CD14-positive monocyte (primary cell): Measurements from ENCODE around the gene ST8SIA1. TPM values are rescaled to one million over a fixed set of nuclear protein-coding genes. Genes with fewer than 3 reads are reported as not detected.

Experiments
- DNase-seq, 3 donors: peaks; one replicate each; pipeline ENCODE4 v3.0.0-alpha.2; 2011 to 2022
- H2AFZ ChIP-seq: 2 replicates; pipeline ENCODE4 v1.6.0; 2012; ENCODE audit warnings: mild to moderate bottlenecking, low read depth, low read length, inconsistent platforms; ENCODE audit not compliant: insufficient read depth, poor library complexity, severe bottlenecking
- H3K27ac ChIP-seq, 2 donors: 1 replicate in 1 of 2; 2 replicates in 1 of 2; pipeline ENCODE4 v1.5.1; 2012 to 2013; ENCODE audit warnings: low read length in 2 of 2, control low read depth in 1 of 2, inconsistent platforms in 1 of 2, low read depth in 1 of 2, mild to moderate bottlenecking in 1 of 2
- H3K27me3 ChIP-seq, 2 donors: one replicate each; pipeline versions ENCODE4 v1.6.0 to v1.6.1; 2011 to 2013; ENCODE audit warnings: low read length in 2 of 2; ENCODE audit not compliant: control insufficient read depth in 2 of 2, insufficient read depth in 2 of 2
- H3K36me3 ChIP-seq, 2 donors: replicated peaks in 1 of 2; 1 replicate in 1 of 2; 2 replicates in 1 of 2; pipeline versions ENCODE4 v1.5.1 to v1.6.1; 2012 to 2013; ENCODE audit warnings: low read length in 2 of 2, control low read depth in 1 of 2, inconsistent platforms in 1 of 2, mild to moderate bottlenecking in 1 of 2; ENCODE audit not compliant: insufficient read depth in 2 of 2, control insufficient read depth in 1 of 2
- H3K4me1 ChIP-seq, 2 donors: 1 replicate in 1 of 2; 2 replicates in 1 of 2; pipeline versions ENCODE4 v1.5.1 to v1.6.1; 2012 to 2013; ENCODE audit warnings: low read length in 2 of 2, control low read depth in 1 of 2, inconsistent platforms in 1 of 2, mild to moderate bottlenecking in 1 of 2, moderate library complexity in 1 of 2; ENCODE audit not compliant: insufficient read depth in 2 of 2, control insufficient read depth in 1 of 2
- H3K4me2 ChIP-seq: replicated peaks from 2 replicates; pipeline ENCODE3; 2012; ENCODE audit warnings: low read length, moderate library complexity, mild to moderate bottlenecking; ENCODE audit not compliant: poor library complexity, severe bottlenecking; ENCODE audit errors: extremely low read depth
- H3K4me3 ChIP-seq, 3 experiments: fragments of 200-600 bp in 1 of 3; sonication (generic) in 1 of 3; replicated peaks in 1 of 3; 1 replicate in 2 of 3; 2 replicates in 1 of 3; pipeline ENCODE4 v1.5.1; 2011 to 2013; ENCODE audit warnings: low read length in 3 of 3, mild to moderate bottlenecking in 3 of 3, control low read depth in 2 of 3, low read depth in 2 of 3, inconsistent platforms in 1 of 3, moderate library complexity in 1 of 3
- H3K79me2 ChIP-seq: 2 replicates; pipeline ENCODE4 v1.6.0; 2012; ENCODE audit warnings: mild to moderate bottlenecking, control low read depth, inconsistent platforms, low read length, moderate library complexity; ENCODE audit not compliant: insufficient read depth
- H3K9ac ChIP-seq: 2 replicates; pipeline ENCODE4 v1.6.0; 2017; ENCODE audit warnings: low read length, mild to moderate bottlenecking; ENCODE audit not compliant: insufficient read depth, poor library complexity, severe bottlenecking
- H3K9me3 ChIP-seq, 2 donors: replicated peaks in 1 of 2; 1 replicate in 1 of 2; 2 replicates in 1 of 2; pipeline versions ENCODE4 v1.5.1 to v1.6.1; 2012 to 2013; ENCODE audit warnings: low read length in 2 of 2, control low read depth in 1 of 2; ENCODE audit not compliant: control insufficient read depth in 1 of 2, insufficient read depth in 1 of 2
- H4K20me1 ChIP-seq: 2 replicates; pipeline ENCODE4 v1.6.0; 2012; ENCODE audit warnings: mild to moderate bottlenecking, low read length, control low read depth, moderate library complexity; ENCODE audit not compliant: insufficient read depth
- H3K27ac Mint-ChIP-seq, 7 donors: one replicate each; pipeline ENCODE4 v1.8.0; 2020; ENCODE audit warnings: mild to moderate bottlenecking in 7 of 7, mixed read lengths in 7 of 7, moderate library complexity in 6 of 7, inconsistent platforms in 2 of 7
- H3K27me3 Mint-ChIP-seq, 3 donors: one replicate each; pipeline ENCODE4 v1.8.0; 2021 to 2022; ENCODE audit warnings: low read depth in 3 of 3, mild to moderate bottlenecking in 3 of 3, mixed read lengths in 3 of 3, moderate library complexity in 3 of 3, inconsistent platforms in 1 of 3
- H3K36me3 Mint-ChIP-seq, 2 donors: one replicate each; pipeline ENCODE4 v1.8.0; 2020; ENCODE audit warnings: mixed read lengths in 2 of 2, inconsistent platforms in 1 of 2, mild to moderate bottlenecking in 1 of 2
- H3K4me1 Mint-ChIP-seq: one replicate; pipeline ENCODE4 v1.8.0; 2020; ENCODE audit warnings: mild to moderate bottlenecking, mixed read lengths
- H3K4me3 Mint-ChIP-seq, 2 donors: one replicate each; pipeline ENCODE4 v1.8.0; 2020; ENCODE audit warnings: mild to moderate bottlenecking in 2 of 2, mixed read lengths in 2 of 2, moderate library complexity in 1 of 2
- H3K9me3 Mint-ChIP-seq, 7 donors: one replicate each; pipeline ENCODE4 v1.8.0; 2020 to 2022; ENCODE audit warnings: mixed read lengths in 7 of 7, mild to moderate bottlenecking in 6 of 7, moderate library complexity in 6 of 7, inconsistent platforms in 2 of 7
- WGBS: methylation state at CpG from one replicate; pipeline ENCODE4 v1.1.5; 2013; ENCODE audit warnings: missing lambda C conversion rate; ENCODE audit not compliant: insufficient coverage; 5-methylcytosine and 5-hydroxymethylcytosine counted together
- intact Hi-C, 2 donors: fragments of 100-400 bp; cut with micrococcal nuclease; formaldehyde crosslinking; loops; one replicate each; pipeline versions ENCODE4 v1.15.0 to v1.15.1; 2023
- polyA plus RNA-seq, 3 donors: library from polyadenylated mRNA; depleted of rRNA in 1 of 3; unstranded in 2 of 3; stranded (reverse) in 1 of 3; fragments of 300-500 nt in 2 of 3; fragments of >200 nt in 1 of 3; fragmentation: Illumina TruSeq in 2 of 3; gene quantifications; 1 replicate in 2 of 3; 2 replicates in 1 of 3; pipeline ENCODE4 v1.2.3, GENCODE V29; 2012 to 2021
- TF ChIP-seq, protein P1 (sequence below): fragments of 200-600 bp; IDR thresholded peaks from one replicate; pipeline ENCODE4 v1.8.0; 2022; ENCODE audit warnings: antibody characterized with exemption, mild to moderate bottlenecking

ST8SIA1 gene
- polyA plus RNA-seq, 3 donors: not detected

- intact Hi-C loops: no loop called here
- Mint-ChIP-seq H3K4me1 (peaks cover 5% of the 10 kb centered on the region), H3K9me3 (peaks cover 0 to 10% (median 1%) of the 10 kb centered on the region in 7 donors), H3K27ac (no peak overlapping the region), H3K36me3 (no peaks in the 10 kb centered on the region), H3K4me3 (no peak overlapping the region), H3K27me3 (peaks cover 11 to 27% (median 15%) of the 10 kb centered on the region in 3 donors)
- Histone ChIP-seq H3K4me2 (no peak overlapping the region), H3K4me1 (peaks cover 0 to 5% of the 10 kb centered on the region in 2 donors), H3K79me2 (no peaks in the 10 kb centered on the region), H3K27me3 (peaks cover 5 to 7% of the 10 kb centered on the region in 2 donors), H3K27ac (no peak overlapping the region), H4K20me1 (no peaks in the 10 kb centered on the region), H3K4me3 (no peak overlapping the region), H3K9me3 (no peaks in the 10 kb centered on the region), H3K9ac (no peak overlapping the region), H3K36me3 (no peaks in the 10 kb centered on the region), H2AFZ (no peak overlapping the region)
- no peak for DNase-seq
- TF ChIP-seq, protein P1, sequence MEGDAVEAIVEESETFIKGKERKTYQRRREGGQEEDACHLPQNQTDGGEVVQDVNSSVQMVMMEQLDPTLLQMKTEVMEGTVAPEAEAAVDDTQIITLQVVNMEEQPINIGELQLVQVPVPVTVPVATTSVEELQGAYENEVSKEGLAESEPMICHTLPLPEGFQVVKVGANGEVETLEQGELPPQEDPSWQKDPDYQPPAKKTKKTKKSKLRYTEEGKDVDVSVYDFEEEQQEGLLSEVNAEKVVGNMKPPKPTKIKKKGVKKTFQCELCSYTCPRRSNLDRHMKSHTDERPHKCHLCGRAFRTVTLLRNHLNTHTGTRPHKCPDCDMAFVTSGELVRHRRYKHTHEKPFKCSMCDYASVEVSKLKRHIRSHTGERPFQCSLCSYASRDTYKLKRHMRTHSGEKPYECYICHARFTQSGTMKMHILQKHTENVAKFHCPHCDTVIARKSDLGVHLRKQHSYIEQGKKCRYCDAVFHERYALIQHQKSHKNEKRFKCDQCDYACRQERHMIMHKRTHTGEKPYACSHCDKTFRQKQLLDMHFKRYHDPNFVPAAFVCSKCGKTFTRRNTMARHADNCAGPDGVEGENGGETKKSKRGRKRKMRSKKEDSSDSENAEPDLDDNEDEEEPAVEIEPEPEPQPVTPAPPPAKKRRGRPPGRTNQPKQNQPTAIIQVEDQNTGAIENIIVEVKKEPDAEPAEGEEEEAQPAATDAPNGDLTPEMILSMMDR: no peak
- no CpG with 5 or more reads among the region's 5 CpGs for WGBS
Measured at GRCh38 chr12:22276313-22276712, 58.2 kb downstream of the ST8SIA1 start.

DNA sequence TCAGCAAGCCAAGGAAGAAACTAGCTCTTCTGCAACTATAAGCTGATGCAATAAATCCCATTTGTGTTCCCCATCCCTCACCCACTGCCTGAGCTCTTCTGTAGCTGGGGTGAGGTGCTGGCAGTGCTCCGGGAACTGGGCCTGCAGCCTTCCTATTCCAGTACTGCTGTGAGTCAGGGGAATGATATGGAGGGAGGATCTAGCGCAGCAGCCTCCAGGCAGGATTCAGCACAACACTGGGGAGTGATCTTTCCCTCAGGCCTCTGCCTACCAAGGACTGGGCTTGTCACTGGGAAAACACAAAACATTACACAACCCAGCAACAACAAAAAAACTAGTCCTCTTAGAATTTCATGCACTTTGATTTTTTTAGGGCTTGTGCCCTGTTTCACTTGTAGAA is 58.7 kb downstream of the ST8SIA1 start:
- H3K27me3 ChIP-seq: peaks cover 7% of the 10 kb centered on the region in 2 donors
- H3K27ac ChIP-seq: no peak overlapping the region
- H3K9me3 ChIP-seq: no peaks in the 10 kb centered on the region
- no peak overlapping the region for H3K9ac ChIP-seq
- H3K4me3 Mint-ChIP-seq: no peak overlapping the region
- no peaks in the 10 kb centered on the region for H3K79me2 ChIP-seq
- DNase-seq: no peak
- no peaks in the 10 kb centered on the region for H4K20me1 ChIP-seq
- TF ChIP-seq, protein P1: no peak
- H3K4me3 ChIP-seq: no peak overlapping the region
- WGBS: no CpG with 5 or more reads among the region's 2 CpGs
- intact Hi-C loops: no loop called here
- H3K4me1 ChIP-seq: peaks cover 0 to 5% of the 10 kb centered on the region in 2 donors
- H3K4me1 Mint-ChIP-seq: peaks cover 5% of the 10 kb centered on the region
- H2AFZ ChIP-seq: no peak overlapping the region
- peaks cover 0 to 10% (median 1%) of the 10 kb centered on the region in 7 donors for H3K9me3 Mint-ChIP-seq
- H3K27ac Mint-ChIP-seq: no peak overlapping the region
- peaks cover 11 to 27% (median 15%) of the 10 kb centered on the region in 3 donors for H3K27me3 Mint-ChIP-seq
- no peaks in the 10 kb centered on the region for H3K36me3 Mint-ChIP-seq
- no peak overlapping the region for H3K4me2 ChIP-seq
- no peaks in the 10 kb centered on the region for H3K36me3 ChIP-seq
